NCI-H2171 treated with DMSO at 0.1 percent for 48 hours (cell line): Measurements from ENCODE around the gene NBPF20.
"Not testable (repeated sequence)": the region's sequence is repeated elsewhere in the genome, so short reads cannot be mapped to it uniquely, and the experiment has no call there.

ENCODE experiments used
- DNase-seq: peaks from one replicate; lab custom pipeline; 2025; lab: John Stamatoyannopoulos, UW

The NBPF20 gene

GRCh38 chr1:145429329-145429728 lies 3.9 kb upstream of the NBPF20 start:
- DNase-seq, result not testable (repeated sequence)

DNA sequence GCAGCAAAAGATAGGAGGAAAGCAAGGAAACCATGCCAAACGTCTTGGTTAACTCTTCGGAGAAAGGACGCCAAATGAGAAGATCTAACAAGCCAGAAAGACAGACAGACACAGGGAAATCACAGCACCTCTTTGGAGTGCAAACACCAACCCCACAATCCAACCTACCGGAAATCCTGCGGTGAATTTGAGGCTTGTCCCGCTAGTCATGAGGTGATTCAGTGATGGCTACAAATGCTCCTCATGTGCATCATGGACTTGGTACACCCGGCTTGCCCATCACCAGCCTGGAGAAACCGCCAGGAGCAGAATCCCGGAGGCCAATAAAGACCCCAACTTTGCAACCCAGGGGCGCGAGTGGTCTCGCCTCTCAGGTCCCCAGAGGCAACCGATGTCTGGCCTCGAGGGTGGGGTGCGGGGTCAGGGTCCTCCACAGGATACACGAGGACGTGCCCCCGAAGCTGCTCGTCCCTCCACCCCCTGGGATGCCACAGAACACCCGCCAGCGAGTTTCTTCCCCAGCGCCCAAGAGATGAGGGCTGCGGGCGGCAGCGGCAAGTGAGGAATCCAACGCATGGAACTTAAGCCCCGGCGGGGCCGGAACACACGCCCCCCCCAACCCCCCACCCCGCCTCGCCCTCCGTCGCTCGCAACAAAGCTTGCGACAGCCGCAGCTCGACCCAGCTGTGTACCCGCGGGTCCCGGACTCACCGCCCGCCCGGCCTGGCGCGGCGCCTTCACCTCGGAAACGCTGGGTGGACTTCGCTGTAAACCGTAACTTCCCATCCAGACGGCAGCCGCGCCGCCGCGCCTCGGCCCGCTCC lies 579 bp downstream of the NBPF20 start:
- not testable (repeated sequence) for DNase-seq

GRCh38 chr1:145415149-145415548 lies 10.3 kb downstream of the NBPF20 start:
- not testable (repeated sequence) for DNase-seq

DNA sequence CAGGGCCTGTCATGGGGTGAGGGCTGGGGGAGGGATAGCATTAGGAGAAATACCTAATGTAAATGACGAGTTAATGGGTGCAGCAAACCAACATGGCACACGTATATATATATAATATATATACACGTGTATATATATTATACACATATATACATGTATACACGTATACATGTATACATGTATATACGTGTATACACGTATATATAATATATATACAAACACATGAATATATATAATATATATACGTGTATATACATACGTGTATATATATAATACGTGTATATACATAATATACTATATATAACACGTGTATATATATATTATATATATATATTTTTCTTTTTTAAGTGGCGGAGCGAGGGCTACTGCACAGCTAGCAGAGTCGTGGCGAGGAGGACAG lies 18.1 kb downstream of the NBPF20 start:
- not testable (repeated sequence) for DNase-seq

DNA sequence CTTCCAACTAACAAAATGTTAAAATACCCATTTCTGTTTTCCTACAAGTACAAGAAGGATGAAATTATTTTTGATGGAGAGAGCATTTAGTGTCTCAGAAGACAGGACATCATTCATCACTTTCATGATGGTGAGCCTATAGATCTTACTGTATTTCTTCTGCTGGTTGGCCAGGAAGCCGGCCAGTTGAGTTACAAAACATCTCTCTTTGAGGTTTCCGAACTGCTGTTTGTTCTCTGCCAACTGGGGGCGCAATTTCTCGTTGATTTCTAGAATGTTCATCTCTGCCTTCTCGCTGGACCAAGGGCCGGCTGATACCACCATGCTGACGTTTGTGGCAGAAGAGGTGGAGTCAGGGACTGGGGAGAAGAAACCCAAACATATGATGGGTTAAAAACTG lies 20.5 kb downstream of the NBPF20 start:
- DNase-seq, result not testable (repeated sequence)

- not testable (repeated sequence) for DNase-seq
These were observed 24.7 kb downstream of the NBPF20 start for GRCh38 chr1:145400701-145401100.
